ENCODE measurements around the gene AMDHD2.

The AMDHD2 gene

DNA sequence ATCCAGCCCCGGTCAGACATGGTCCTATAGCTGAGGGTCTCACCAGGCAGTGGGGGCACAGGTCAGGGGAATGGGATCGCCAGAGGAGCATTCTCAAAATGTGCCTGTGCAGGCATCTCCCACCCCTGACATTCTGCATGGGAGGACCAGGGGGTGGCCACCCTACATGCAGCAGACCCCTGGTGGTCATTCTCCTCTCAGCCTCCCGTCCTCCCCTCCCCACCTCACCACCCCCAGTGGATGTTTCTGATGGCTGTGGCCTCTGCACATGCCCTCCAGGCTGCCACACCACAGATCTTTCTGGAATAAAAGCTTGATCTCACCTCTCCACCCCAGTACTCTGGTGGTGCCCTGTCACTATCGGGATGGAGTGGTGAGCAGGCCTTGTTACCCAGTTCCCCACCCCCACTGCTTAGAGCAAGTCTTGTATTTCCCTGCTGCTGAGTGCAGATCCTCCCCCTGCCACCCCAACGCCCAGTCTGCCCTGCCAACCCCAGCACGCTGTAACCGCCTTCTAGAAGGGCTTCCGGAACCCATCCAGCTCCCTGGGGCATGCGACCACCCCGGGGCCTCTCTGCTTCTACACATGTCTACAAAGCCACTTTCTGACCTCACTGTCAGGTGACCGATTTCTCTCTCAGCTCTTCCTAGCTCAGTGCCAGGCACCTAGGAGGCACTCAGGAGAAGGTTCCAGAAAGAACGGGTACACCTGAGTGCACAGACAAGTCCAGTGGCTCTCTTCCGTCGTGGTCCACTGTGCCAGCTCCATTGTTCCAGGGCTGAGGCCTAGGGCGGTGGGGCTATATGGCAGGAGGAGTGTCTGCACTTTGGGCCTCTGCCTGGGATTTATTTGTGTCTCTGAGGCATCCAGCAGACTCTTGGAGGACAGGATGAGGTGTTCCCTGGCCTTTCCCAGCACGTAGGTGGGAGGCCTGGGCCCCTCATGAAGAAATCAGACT lies 36.0 kb upstream of the AMDHD2 start:
- DNase-seq, result no peak

DNA sequence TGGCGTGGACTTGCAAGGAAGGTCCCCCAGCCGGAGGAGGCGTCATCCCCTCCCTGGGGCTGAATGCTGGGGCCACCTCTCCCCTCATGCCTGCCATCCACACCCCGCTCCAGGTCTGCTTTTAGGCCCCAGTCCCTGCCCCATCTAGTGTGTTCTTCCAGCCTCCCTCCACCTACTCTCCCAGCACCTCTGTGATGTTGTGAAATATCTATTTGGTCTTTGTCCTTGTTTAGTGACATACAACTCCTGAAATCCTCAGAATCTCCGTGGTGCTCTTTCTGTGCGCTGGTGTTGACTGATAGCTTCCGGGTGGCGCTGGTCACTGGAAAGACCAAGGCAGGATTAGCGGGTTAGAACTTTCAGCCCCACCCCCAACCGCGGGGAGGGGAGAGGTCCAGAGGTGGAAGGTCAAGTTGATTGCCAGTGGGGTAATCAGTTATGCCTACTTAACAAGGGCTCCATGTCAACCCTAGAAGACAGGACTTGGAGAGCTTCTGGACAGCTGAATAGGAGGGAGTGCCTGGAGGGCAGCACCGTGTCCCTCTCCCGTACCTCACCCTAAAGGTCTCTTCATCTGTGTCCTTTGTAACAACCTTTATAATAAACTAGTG lies 35.2 kb upstream of the AMDHD2 start:
- no peak for DNase-seq

DNA sequence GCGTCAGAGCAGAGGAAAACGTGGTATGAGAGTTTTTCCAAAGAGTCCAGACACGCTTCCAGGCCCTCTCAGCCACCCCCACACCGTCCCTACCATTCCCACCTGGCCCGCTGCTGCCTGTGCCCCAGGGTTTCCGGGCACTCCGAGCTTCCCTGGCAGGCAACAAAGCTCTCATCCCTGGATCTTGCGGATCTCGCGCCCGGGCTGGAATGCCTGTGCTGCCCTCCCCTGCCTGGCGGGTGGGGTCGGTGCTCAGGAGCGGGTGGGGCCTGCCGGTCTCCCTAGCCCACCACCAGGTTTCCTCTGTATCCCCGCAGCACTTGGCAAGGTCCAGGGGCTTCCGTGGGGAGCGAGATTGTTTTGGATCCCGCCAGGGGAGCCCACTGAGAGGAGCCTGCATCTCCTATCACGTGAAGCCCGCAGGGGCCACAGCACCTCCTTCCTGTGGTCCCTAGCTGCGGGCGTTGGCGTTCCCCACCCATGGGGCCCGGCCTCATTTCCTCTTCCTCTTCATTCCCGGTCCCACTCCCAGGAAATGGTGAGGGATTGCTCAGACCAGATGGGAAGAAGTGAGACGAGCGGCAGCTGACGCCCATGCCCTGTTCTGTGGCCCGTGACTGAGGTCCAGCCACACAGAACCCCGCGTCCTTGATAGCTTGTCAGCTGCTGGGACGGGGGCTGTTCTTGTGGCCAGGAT lies 34.2 kb upstream of the AMDHD2 start:
- DNase-seq, result no peak

DNA sequence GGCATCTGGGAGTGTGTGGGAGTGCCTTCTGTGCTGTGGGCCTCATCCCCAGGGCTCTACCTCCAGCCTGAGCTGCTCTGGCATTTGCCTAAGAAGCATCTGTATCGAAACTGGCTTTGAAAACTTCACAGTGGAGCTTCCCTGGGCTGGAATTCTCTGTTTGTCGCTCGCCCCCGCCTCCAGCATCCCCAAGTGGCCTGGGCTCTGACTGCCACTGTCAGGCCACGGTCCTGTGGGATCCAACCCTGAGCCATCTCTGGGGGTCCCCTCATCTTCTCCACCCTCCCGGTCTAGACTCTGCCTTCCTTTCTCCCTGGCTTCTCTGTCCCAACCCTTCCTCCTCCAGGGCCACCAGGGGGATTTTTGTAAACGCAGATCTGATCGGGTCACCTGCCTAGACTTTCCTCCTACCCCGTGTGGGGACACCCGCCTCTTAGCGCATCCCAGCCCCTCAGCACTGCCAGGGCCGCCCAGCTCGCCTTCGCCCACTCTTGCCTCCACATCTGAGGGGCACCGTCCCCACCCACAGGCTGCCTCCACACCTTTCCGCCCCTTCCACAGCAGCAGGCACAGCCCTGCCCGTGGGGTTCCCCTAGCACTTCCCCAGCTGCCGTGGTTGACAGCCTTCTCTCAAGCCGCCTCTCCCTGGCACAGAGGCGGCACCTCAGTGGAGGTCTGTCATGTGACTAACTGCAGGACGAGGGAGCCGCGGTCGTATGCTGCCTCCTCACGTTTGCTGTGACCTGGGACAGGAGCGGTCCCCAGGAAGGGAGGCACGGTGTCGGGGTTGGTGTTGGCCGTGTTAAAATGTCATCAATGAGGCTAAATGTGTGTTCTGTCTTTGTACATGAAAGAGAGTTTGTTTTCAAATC lies 33.3 kb upstream of the AMDHD2 start:
- DNase-seq, result no peak

DNA sequence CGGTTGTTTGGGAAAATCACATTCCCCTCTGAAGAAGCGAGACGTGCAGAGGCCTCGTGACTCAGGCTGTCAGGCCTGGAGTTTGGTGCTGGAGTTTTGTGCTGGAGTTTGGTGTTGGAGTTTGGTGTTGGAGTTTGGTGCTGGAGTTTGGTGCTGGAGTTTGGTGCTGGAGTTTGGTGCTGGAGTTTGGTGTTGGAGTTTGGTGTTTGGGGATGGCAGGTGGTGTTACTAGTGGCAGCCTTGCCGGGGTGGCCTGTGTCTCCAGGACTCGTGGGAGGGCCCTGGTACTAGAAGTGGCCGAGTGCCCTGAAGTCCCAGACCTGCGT lies 32.7 kb upstream of the AMDHD2 start:
- DNase-seq, result no peak

DNA sequence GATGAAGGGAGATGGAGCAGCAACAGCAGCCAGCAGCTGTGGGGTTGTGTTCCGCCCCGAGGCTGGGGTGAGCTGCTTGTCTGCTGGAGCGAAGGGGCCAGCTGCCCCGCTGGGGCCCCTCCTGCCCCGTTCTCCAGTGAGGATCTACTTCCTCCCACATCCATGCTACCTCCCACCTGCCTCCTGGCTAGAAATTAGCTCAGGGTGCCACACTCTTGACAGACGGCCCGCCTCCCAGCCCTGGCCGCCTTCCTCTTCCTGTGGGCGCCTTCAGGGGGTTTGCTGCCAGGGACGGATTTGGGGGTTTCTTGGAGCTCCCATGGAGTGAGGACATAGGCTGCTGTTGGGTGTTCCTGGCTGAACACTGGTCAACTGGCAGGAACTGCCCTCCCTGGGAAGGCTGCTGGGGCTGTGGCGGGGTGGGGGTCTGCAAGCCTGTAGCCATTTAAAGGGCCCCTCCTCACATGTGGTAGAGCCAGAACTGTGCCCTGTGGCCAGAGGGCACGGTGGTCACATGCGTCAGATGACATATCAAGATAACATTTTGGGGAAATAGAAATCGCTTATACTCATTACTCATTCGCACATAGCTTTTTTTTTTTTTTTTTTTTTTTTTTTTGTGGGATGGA lies 32.2 kb upstream of the AMDHD2 start:
- no peak for DNase-seq

DNA sequence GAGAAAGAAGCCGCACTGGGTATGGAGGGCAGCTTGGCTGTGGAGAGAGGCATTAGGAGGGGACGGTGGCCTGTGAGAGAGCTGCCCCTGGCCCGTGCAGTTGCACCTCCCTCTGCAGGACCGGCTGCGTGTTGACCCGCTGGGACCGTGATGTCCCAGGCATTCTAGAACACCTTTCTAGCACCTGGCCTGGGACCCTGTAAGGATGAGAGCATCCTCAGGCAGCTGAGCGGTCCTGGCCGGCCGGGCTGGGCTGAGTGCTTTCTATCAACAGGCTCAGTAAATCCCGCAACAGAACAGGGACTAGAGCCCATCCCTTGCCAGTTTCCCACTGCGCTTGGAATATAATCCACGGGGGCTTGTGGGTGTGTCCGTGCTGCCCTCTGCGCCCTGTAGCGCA lies 30.6 kb upstream of the AMDHD2 start:
- DNase-seq, result no peak

DNA sequence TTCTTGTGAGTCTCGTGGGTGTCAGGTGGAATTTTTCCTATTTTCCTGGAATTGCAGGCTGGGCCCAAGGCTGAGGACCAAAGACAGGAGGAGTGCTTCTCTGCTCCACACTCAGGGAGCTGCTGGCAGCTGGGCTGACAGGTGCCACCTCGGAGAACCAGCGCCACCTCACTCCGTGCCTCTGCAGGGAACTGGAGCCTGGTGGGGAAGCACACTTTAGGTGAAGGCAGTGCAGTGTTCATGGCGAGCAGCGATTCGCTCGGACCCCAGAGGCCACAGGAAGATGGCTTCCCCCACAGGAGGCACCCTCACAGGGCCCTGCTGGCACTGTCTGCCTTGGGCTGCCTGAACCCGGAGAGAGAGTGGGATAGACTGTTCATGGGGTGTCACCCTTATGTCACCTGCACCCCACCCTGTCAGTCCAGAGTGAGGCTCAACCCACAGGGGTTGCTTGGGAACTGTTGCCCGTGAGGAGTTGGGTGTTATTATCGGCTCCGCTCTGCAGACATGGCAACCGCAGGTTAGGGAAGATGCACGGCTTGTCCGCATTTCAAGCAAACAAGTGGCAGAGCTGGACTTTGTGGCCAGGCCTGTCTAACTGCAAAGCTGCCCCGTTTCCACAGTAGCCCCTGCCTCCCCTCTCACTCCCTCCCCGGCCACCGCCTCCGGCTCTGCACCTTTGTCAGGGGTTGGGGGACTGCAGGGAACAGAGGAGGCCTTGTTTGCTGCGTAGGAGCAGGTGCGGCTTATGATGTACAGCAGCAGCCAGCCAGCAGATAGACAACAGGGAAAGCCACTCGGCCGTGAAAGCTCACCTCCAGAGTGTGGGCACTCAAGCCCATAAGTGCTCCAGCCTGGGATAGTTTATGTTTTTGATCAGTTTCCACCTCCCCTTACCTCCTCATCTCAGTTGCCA lies 29.7 kb upstream of the AMDHD2 start:
- peak; percentile 71 for DNase-seq

DNA sequence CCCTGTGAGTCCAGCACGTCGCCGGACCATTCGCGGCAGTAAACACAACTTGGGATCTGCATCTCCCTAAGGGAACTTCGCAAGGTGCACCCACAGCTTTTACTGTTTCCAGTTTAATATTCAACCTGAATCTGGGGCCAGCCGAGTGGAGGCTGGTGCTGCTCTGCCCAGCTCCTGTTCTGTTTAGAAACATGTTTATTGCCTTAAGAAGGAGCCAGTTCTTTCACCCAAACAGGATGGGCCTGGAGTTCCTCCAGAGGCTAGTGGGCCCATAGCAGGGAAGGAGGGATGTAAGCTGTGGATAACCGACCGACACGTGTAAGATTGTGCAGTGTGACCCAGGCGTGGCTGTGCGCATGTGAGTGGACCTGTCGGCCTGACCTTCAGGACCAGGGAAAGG lies 27.9 kb upstream of the AMDHD2 start:
- no peak for DNase-seq

DNA sequence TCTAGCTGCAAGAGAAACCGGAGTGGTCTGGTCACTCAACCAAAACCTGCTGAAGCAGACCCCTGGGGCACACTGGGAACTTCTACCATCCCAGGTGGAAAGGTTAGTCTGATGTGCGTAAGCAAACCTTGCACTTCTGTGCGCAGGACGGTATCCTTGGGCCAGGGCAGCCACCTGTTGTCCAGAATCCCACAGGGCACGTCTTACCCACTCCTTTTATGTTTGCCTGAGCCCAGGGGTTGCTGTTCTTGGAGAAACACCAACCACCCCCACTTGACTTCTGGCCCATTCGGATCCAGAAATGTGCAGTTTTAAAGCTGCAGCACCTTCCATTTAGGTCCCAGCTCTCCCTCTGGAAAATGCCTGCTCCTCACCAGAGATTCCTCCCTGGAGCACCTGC lies 26.6 kb upstream of the AMDHD2 start:
- no peak for DNase-seq

DNA sequence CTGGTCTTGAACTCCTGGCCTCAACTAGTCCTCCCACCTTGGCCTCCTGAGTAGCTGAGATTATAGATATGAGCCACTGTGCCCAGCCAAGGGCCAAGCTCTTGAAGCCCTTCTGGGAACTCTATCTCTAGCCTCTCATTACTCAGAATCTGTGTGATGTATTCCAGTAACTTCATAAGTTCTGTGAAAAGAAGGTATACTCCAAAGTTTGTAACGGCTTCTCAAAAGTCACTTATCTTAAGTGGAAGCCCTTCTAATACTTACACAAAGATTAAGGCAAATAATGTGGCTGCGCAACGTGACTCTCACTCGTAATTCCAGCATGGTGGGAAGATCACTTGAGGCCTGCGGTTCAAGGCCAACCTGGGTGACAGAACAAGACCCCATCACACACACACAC lies 25.6 kb upstream of the AMDHD2 start:
- DNase-seq, result no peak

DNA sequence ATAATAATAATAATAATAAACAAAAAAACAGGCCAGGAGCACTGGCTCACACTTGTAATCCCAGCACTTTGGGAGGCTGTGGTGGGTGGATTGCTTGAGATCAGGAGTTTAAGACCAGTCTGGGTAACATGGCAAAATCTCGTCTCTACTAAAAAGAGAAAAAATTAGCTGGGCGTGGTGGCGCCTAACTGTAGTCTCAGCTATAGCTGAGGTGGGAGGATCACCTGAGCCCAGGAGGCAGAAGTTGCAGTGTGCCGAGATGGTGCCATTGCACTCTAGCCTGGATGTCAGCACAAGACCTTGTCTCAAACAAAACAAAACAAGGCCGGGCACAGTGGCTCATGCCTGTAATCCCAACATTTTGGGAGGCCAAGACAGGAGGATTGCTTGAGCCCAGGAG lies 25.1 kb upstream of the AMDHD2 start:
- DNase-seq, result no peak

DNA sequence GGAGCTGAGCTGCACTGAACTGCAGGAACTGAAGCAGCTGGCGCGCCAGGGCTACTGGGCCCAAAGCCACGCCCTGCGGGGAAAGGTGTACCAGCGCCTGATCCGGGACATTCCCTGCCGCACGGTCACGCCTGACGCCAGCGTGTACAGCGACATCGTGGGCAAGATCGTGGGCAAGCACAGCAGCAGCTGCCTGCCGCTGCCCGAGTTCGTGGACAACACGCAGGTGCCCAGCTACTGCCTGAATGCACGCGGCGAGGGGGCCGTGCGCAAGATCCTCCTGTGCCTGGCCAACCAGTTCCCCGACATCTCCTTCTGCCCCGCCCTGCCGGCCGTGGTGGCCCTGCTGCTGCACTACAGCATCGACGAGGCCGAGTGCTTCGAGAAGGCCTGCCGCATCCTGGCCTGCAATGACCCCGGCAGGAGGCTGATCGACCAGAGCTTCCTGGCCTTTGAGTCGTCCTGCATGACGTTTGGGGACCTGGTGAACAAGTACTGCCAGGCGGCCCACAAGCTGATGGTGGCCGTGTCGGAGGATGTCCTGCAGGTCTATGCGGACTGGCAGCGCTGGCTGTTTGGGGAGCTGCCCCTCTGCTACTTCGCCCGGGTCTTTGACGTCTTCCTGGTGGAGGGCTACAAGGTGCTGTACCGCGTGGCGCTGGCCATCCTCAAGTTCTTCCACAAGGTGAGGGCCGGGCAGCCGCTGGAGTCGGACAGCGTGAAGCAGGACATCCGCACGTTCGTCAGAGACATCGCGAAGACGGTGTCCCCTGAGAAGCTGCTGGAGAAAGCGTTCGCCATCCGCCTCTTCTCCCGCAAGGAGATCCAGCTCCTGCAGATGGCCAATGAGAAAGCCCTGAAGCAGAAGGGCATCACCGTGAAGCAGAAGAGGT lies 23.7 kb upstream of the AMDHD2 start:
- no peak for DNase-seq

DNA sequence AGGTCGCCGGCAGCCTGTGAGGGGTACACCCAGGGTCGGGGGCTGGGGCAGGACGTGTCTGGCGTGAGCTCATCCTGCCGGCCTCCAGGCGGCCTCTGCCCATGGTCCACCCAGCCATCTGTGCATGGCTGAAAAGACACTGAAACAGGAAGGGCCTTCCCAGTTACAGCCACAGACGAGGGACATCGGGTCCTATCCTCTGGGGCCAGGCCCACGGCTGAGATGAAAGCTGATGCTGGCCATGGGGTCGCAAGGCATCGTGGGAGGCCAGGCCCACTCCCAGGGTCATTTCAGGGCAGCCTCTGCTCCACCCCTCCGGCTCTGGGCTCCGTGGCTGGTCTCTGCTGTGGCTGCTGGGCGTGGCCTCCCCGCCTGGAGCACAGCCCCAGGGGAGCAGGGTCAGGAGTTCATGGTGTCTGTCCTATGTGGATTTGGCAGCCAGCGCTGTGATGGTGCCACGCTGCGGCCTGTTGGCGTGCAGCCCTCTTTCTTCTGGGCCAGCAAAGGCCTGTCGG lies 23.0 kb upstream of the AMDHD2 start:
- DNase-seq, result no peak

DNA sequence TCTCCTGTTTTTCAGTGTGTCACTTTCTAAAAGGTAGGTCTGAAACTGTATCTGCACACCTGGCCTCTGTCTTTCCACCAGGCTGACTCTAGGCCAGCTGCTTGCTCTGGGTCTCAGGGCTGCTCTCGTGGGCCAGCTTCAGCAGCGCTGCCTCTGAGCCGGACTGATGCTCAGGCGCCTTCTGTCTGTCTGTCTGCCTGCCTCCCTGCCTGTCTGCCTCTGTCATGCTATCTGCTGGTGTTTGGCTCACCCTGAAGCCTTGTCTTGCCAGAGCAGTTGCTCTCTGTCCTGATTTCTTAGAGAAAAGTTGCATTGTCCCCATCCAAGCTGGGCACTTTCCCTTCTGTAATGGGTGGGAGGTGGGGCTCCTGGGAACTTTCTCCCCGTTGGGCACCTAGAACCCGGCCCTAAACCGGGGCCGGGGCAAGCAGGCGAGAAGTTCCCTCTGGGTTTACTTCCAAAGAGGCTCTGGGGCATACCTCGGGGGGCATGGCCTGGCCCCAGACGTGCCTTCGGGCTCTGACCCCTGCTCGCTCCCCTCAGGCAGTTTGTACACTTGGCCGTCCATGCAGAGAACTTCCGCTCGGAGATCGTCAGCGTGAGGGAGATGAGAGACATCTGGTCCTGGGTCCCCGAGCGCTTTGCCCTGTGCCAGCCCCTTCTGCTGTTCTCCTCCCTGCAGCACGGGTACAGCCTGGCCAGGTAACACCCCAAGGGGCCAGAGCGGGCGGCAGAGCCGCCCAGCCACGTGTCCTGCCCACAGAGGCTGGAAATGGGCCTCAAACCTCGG lies 22.3 kb upstream of the AMDHD2 start:
- no peak for DNase-seq

DNA sequence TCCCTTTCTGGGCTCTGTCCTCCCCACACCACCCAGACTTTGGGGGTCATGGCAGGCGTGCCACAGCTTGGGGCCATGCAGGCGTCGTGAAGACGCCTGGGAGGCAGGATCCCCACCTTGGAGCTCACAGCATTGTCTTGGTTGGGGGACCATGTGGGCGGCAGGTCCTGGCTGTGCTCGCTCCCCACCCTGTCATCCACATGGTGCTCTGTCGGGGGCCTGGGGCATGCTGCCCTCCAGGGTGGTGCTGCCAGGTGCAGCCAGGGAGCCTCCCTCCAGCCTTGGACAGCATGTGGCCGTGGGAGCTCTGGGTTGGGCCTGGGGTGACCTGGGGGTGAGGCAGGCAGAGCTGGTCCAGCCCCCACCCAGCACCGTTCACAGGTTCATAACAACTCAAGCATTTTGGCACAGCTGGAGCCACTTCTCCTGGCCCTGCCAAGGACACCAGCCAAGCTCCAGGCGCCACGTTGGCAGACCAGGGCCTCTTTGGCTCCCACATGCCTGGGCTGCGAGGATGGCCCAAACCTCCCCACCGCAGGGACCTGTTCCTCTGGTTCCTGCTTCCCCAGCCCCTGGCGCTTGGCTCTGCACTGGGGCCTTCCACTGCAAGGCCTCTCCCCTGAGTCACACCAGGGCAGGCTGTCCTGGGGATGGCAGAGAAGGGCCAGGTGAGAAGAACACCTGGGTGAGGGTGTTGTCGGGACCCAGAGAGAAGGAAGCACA lies 21.5 kb upstream of the AMDHD2 start:
- no peak for DNase-seq

DNA sequence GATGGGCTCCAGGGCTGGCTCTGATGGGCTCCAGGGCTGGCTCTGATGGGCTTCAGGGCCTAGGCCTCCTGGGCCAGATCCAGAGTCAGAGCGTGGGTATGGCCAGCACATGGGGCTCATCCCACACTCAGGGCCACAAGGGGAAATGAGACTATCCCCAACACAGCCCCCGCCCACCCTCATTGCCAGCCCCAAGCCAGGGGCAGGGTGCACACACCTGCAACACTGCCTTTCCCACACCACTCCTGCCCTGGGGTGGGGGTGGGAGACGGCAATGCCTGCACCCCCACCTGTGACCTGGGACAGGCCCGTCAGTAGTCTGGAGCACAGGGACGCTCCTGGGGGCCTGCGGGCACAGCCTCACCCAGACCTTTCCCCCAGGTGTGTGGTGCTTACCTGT lies 20.7 kb upstream of the AMDHD2 start:
- no peak for DNase-seq

DNA sequence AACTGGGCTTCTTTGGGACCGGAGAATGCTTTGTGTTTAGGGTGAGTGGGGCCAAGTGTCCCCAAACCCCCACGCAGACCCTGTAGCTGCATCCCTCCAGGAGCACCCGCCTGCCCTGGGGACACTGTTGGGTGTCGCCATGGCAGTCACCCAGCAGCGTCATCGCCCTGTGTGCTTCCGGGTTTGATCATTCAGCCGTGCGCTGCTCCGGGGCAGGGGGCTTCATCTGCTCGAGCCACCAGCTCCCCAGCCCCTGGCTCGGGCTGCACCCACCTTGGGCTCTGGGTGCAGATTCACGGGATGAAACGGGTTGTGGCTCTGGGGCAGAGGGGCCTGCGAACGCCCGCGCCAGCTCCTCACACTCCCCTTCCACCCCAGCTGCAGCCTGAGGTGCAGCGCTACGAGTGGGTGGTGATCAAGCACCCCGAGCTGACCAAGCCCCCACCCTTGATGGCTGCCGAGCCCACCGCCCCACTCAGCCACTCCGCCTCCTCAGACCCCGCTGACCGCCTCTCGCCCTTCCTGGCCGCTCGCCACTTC lies 20.2 kb upstream of the AMDHD2 start:
- no peak for DNase-seq
